HG02798 (cell line): ENCODE results near the gene TNFAIP8L2.

ENCODE experiments used
- ATAC-seq: cut with Tn5 transposase; IDR thresholded peaks from one replicate; pipeline ENCODE4 v1.9.1; 2021; ENCODE audit warnings: mild to moderate bottlenecking; ENCODE audit not compliant: unreplicated experiment, poor library complexity

TNFAIP8L2 gene

GRCh38 chr1:151156515-151156819 lies at the start of gene TNFAIP8L2:
Gene TNFAIP8L2, plus strand, starts transcription at chr1:151156649. Its CDS starts 2,049 bp downstream, at chr1:151158698.
- ATAC-seq, result peak; percentile 74

- no peak for ATAC-seq
These were observed 49.6 kb upstream of the TNFAIP8L2 start for GRCh38 chr1:151106894-151107293.

- no peak for ATAC-seq
These were observed 48.1 kb upstream of the TNFAIP8L2 start for GRCh38 chr1:151108331-151108730.

GRCh38 chr1:151113877-151114276 lies 42.6 kb upstream of the TNFAIP8L2 start:
- ATAC-seq, result no peak

- ATAC-seq, result no peak
These were observed 31.6 kb upstream of the TNFAIP8L2 start for GRCh38 chr1:151124763-151125403.

GRCh38 chr1:151128800-151129199 lies 27.6 kb upstream of the TNFAIP8L2 start:
- ATAC-seq, result no peak

- no peak for ATAC-seq
These were observed 25.4 kb upstream of the TNFAIP8L2 start for GRCh38 chr1:151130987-151131586.

GRCh38 chr1:151131701-151132334 lies 24.6 kb upstream of the TNFAIP8L2 start:
- no peak for ATAC-seq

GRCh38 chr1:151132335-151133017 lies 24.0 kb upstream of the TNFAIP8L2 start:
- no peak for ATAC-seq

- no peak for ATAC-seq
These were observed 23.2 kb upstream of the TNFAIP8L2 start for GRCh38 chr1:151133018-151133806.

GRCh38 chr1:151134396-151134795 lies 22.1 kb upstream of the TNFAIP8L2 start:
- ATAC-seq, result no peak

- ATAC-seq, result no peak
These were observed 21.5 kb upstream of the TNFAIP8L2 start for GRCh38 chr1:151134991-151135390.

- ATAC-seq, result no peak
These were observed 20.7 kb upstream of the TNFAIP8L2 start for GRCh38 chr1:151135433-151136385.

GRCh38 chr1:151137789-151138188 lies 18.7 kb upstream of the TNFAIP8L2 start:
- ATAC-seq, result no peak

- no peak for ATAC-seq
These were observed 13.9 kb upstream of the TNFAIP8L2 start for GRCh38 chr1:151142411-151143056.

- ATAC-seq, result no peak
These were observed 13.4 kb upstream of the TNFAIP8L2 start for GRCh38 chr1:151143057-151143435.

- ATAC-seq, result no peak
These were observed 12.5 kb upstream of the TNFAIP8L2 start for GRCh38 chr1:151143986-151144385.

GRCh38 chr1:151144474-151145303 lies 11.8 kb upstream of the TNFAIP8L2 start:
- no peak for ATAC-seq
